ENCODE results near the gene TNS1. TPM values are rescaled to one million over a fixed set of nuclear protein-coding genes. Genes with fewer than 3 reads are reported as not detected.

Gene TNS1
- total and polyA plus RNA-seq, 9 of the 15 experiments (the other 6 are each of a cell fraction or from before 2014, with no cell fraction given): 0.13 to 2.7 (median 0.77) TPM

- BruUV-seq (replicated peaks): no TSS peak
- peaks cover 0 to 48% of the 10 kb centered on the region in 2 experiments; a peak in 3 of 5 replicates for H3K27me3 ChIP-seq (ENCODE audit: control insufficient read depth in 2 of 2, insufficient read depth in 2 of 2, low read length in 2 of 2)
- in situ Hi-C loops (cut with MboI) (no loop called here), intact Hi-C loops (cut with micrococcal nuclease) (no loop called here)
- ChIA-PET CTCF (ENCODE audit: low intra/inter-chr PET ratio) (no interaction called here), POLR2A (no interaction called here)
- H3K4me1 ChIP-seq (replicated peaks in 1 of 2; ENCODE audit: control insufficient read depth in 2 of 2, insufficient read depth in 2 of 2, low read length in 2 of 2): no peaks in the 10 kb centered on the region
- ATAC-seq: no peak
- no peaks in the 10 kb centered on the region for H3K9me3 ChIP-seq (replicated peaks; ENCODE audit: control insufficient read depth, insufficient read depth, low read depth, low read length)
- H3K4me2 ChIP-seq (ENCODE audit: insufficient read depth, low read length): no peak overlapping the region
- DNase-seq (ENCODE audit: extremely low read depth in 1 of 4, low spot score in 3 of 4): no peak
- no peak overlapping the region for H3K4me3 ChIP-seq
- no peaks in the 10 kb centered on the region for H3K9me1 ChIP-seq (ENCODE audit: control insufficient read depth, insufficient read depth, low read length)
- H3K9ac ChIP-seq (ENCODE audit: insufficient read depth in 1 of 2, low read depth in 2 of 2, low read length in 2 of 2): no peak overlapping the region
- H2AFZ ChIP-seq (ENCODE audit: low read depth, low read length): no peak overlapping the region
- H3K27ac ChIP-seq (ENCODE audit: extremely low read depth, low read depth, low read length): no peak overlapping the region
- no peak for FAIRE-seq
- H4K20me1 ChIP-seq (replicated peaks; ENCODE audit: control insufficient read depth, insufficient read depth, low read length): no peaks in the 10 kb centered on the region
- 0% methylated on average over 4 of the region's 4 CpGs for WGBS (ENCODE audit: insufficient coverage, low coverage, missing lambda C conversion rate)
- no peaks in the 10 kb centered on the region for H3K36me3 ChIP-seq (ENCODE audit: control insufficient read depth, insufficient read depth, low read length)
- no peaks in the 10 kb centered on the region for H3K79me2 ChIP-seq (ENCODE audit: control insufficient read depth, insufficient read depth, low read length)
- TF ChIP-seq CBFA2T3 (IDR thresholded peaks at IDR 0.05) (no peak), GTF2A2 (tag; IDR thresholded peaks at IDR 0.05) (no peak), SNRNP70 (optimal IDR thresholded peaks at IDR 0.05; ENCODE audit: low read depth, low read length) (no peak), TRIM25 (IDR thresholded peaks at IDR 0.05; ENCODE audit: borderline replicate concordance) (no peak), HMGN3 (IDR thresholded peaks at IDR 0.05; ENCODE audit: borderline replicate concordance, extremely low read depth, insufficient read length, low read depth, low read length) (no peak), ADNP (tag; IDR thresholded peaks at IDR 0.05) (no peak), FOXP4 (CRISPR knock-in tag; IDR thresholded peaks at IDR 0.05; ENCODE audit: borderline replicate concordance) (no peak), POLR2G (IDR thresholded peaks at IDR 0.05; ENCODE audit: low read depth, low read length) (no peak), SAP30 (IDR thresholded peaks at IDR 0.05; ENCODE audit: borderline replicate concordance, insufficient read depth, low read depth, low read length, poor library complexity, severe bottlenecking) (no peak), CBX3 (IDR thresholded peaks at IDR 0.05; ENCODE audit: borderline replicate concordance in 1 of 2, low read length in 2 of 2) (no peak), BRD4 (IDR thresholded peaks at IDR 0.05) (no peak), MCM5 (IDR thresholded peaks at IDR 0.05; ENCODE audit: low read depth) (no peak), RBM25 (IDR thresholded peaks at IDR 0.05; ENCODE audit: low read depth, low read length, severe bottlenecking) (no peak)
- TF ChIP-seq, protein P1, sequence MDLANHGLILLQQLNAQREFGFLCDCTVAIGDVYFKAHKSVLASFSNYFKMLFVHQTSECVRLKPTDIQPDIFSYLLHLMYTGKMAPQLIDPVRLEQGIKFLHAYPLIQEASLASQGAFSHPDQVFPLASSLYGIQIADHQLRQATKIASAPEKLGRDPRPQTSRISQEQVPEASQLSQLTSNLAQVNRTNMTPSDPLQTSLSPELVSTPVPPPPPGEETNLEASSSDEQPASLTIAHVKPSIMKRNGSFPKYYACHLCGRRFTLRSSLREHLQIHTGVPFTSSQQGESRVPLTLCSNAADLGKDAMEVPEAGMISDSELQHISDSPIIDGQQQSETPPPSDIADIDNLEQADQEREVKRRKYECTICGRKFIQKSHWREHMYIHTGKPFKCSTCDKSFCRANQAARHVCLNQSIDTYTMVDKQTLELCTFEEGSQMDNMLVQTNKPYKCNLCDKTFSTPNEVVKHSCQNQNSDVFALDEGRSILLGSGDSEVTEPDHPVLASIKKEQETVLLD (IDR thresholded peaks at IDR 0.05): no peak
- TF ChIP-seq, protein P2, sequence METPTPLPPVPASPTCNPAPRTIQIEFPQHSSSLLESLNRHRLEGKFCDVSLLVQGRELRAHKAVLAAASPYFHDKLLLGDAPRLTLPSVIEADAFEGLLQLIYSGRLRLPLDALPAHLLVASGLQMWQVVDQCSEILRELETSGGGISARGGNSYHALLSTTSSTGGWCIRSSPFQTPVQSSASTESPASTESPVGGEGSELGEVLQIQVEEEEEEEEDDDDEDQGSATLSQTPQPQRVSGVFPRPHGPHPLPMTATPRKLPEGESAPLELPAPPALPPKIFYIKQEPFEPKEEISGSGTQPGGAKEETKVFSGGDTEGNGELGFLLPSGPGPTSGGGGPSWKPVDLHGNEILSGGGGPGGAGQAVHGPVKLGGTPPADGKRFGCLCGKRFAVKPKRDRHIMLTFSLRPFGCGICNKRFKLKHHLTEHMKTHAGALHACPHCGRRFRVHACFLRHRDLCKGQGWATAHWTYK (CRISPR knock-in tag; IDR thresholded peaks at IDR 0.05): no peak
These were observed 51.7 kb downstream of the TNS1 start for GRCh38 chr2:217951091-217951490.

Data from K562 (cell line).